ENCODE measurements around the gene SLC15A3. TPM values are rescaled to one million over a fixed set of nuclear protein-coding genes. Genes with fewer than 3 reads are reported as not detected.

Gene SLC15A3
- total and polyA plus RNA-seq, 2 donors (not counting 1 experiment from before 2014, with no cell fraction given): 10.5 to 29.9 TPM

GRCh38 chr11:60982184-60982583 lies 30.2 kb upstream of the SLC15A3 start:
- no peak for TF ChIP-seq EZH2 (IDR thresholded peaks at IDR 0.05; ENCODE audit: low read length, missing control alignments)
- TF ChIP-seq, protein P1, sequence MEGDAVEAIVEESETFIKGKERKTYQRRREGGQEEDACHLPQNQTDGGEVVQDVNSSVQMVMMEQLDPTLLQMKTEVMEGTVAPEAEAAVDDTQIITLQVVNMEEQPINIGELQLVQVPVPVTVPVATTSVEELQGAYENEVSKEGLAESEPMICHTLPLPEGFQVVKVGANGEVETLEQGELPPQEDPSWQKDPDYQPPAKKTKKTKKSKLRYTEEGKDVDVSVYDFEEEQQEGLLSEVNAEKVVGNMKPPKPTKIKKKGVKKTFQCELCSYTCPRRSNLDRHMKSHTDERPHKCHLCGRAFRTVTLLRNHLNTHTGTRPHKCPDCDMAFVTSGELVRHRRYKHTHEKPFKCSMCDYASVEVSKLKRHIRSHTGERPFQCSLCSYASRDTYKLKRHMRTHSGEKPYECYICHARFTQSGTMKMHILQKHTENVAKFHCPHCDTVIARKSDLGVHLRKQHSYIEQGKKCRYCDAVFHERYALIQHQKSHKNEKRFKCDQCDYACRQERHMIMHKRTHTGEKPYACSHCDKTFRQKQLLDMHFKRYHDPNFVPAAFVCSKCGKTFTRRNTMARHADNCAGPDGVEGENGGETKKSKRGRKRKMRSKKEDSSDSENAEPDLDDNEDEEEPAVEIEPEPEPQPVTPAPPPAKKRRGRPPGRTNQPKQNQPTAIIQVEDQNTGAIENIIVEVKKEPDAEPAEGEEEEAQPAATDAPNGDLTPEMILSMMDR (conservative IDR thresholded peaks at IDR 0.05 in 1 of 2, IDR thresholded peaks at IDR 0.05 in 1 of 2; ENCODE audit: low read depth in 1 of 2, low read length in 2 of 2): no peak
- Histone ChIP-seq H3K9me3 (ENCODE audit: control insufficient read depth, insufficient read depth, low read depth, low read length) (no peaks in the 10 kb centered on the region), H3K9ac (ENCODE audit: insufficient read depth, low read length) (no peak overlapping the region), H3K79me2 (ENCODE audit: control insufficient read depth, insufficient read depth, low read length) (no peaks in the 10 kb centered on the region), H3K27ac (ENCODE audit: insufficient read depth, low read length) (no peak overlapping the region), H3K4me1 (ENCODE audit: control insufficient read depth, extremely low read depth, insufficient read depth, low read length) (peaks cover 3% of the 10 kb centered on the region), H3K27me3 (ENCODE audit: control insufficient read depth, insufficient read depth, low read length) (no peaks in the 10 kb centered on the region), H3K4me3 (replicated peaks in 1 of 4; ENCODE audit: control extremely low read depth in 1 of 4, insufficient read depth in 1 of 4, low read depth in 3 of 4, low read length in 4 of 4) (no peak overlapping the region), H3K36me3 (ENCODE audit: control insufficient read depth, insufficient read depth, low read length) (no peaks in the 10 kb centered on the region), H3K4me2 (ENCODE audit: extremely low read depth, insufficient read depth, low read length) (no peak overlapping the region), H2AFZ (ENCODE audit: low read length) (no peak overlapping the region), H4K20me1 (ENCODE audit: control insufficient read depth, extremely low read depth, insufficient read depth, low read length) (no peaks in the 10 kb centered on the region)
- no peak for DNase-seq (ENCODE audit: low read depth in 2 of 2)

DNA sequence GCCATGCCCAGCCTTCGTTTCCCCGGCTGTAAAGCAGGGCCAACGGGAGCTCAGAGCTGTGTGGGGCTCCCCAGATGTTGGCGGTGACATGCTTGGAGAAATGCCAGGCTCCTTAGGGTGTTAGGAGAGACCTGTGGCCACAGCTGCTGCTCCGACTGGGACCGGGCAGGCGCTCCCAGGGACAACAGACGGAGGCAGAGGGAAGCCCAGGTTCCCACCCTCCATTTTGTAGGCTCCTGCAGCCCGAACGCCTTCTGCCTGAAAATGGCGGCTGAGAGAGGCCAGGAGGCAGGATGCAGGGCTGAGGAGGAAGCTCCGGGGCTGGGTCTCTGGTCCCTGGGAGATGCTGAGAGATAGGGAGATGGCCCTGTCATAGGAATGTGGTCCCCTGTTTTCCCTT lies 29.5 kb upstream of the SLC15A3 start:
- H3K4me2 ChIP-seq (ENCODE audit: extremely low read depth, insufficient read depth, low read length): no peak overlapping the region
- no peak for TF ChIP-seq EZH2 (IDR thresholded peaks at IDR 0.05; ENCODE audit: low read length, missing control alignments)
- TF ChIP-seq, protein P1 (conservative IDR thresholded peaks at IDR 0.05 in 1 of 2, IDR thresholded peaks at IDR 0.05 in 1 of 2; ENCODE audit: low read depth in 1 of 2, low read length in 2 of 2): no peak
- H3K27ac ChIP-seq (ENCODE audit: insufficient read depth, low read length): no peak overlapping the region
- H4K20me1 ChIP-seq (ENCODE audit: control insufficient read depth, extremely low read depth, insufficient read depth, low read length): no peaks in the 10 kb centered on the region
- no peaks in the 10 kb centered on the region for H3K36me3 ChIP-seq (ENCODE audit: control insufficient read depth, insufficient read depth, low read length)
- no peak overlapping the region for H3K4me3 ChIP-seq (replicated peaks in 1 of 4; ENCODE audit: control extremely low read depth in 1 of 4, insufficient read depth in 1 of 4, low read depth in 3 of 4, low read length in 4 of 4)
- no peak overlapping the region for H2AFZ ChIP-seq (ENCODE audit: low read length)
- peaks cover 3% of the 10 kb centered on the region for H3K4me1 ChIP-seq (ENCODE audit: control insufficient read depth, extremely low read depth, insufficient read depth, low read length)
- H3K9me3 ChIP-seq (ENCODE audit: control insufficient read depth, insufficient read depth, low read depth, low read length): no peaks in the 10 kb centered on the region
- no peak overlapping the region for H3K9ac ChIP-seq (ENCODE audit: insufficient read depth, low read length)
- H3K27me3 ChIP-seq (ENCODE audit: control insufficient read depth, insufficient read depth, low read length): no peaks in the 10 kb centered on the region
- no peak for DNase-seq (ENCODE audit: low read depth in 2 of 2)
- H3K79me2 ChIP-seq (ENCODE audit: control insufficient read depth, insufficient read depth, low read length): no peaks in the 10 kb centered on the region

GRCh38 chr11:60978546-60979380 lies 26.8 kb upstream of the SLC15A3 start:
- H3K27me3 ChIP-seq (ENCODE audit: control insufficient read depth, insufficient read depth, low read length): no peaks in the 10 kb centered on the region
- no peak overlapping the region for H3K4me2 ChIP-seq (ENCODE audit: extremely low read depth, insufficient read depth, low read length)
- H3K9ac ChIP-seq (ENCODE audit: insufficient read depth, low read length): no peak overlapping the region
- H3K9me3 ChIP-seq (ENCODE audit: control insufficient read depth, insufficient read depth, low read depth, low read length): no peaks in the 10 kb centered on the region
- no peaks in the 10 kb centered on the region for H4K20me1 ChIP-seq (ENCODE audit: control insufficient read depth, extremely low read depth, insufficient read depth, low read length)
- H3K4me1 ChIP-seq (ENCODE audit: control insufficient read depth, extremely low read depth, insufficient read depth, low read length): no peaks in the 10 kb centered on the region
- no peak overlapping the region for H2AFZ ChIP-seq (ENCODE audit: low read length)
- no peaks in the 10 kb centered on the region for H3K36me3 ChIP-seq (ENCODE audit: control insufficient read depth, insufficient read depth, low read length)
- H3K4me3 ChIP-seq (replicated peaks in 1 of 4; ENCODE audit: control extremely low read depth in 1 of 4, insufficient read depth in 1 of 4, low read depth in 3 of 4, low read length in 4 of 4): no peak overlapping the region
- TF ChIP-seq, protein P1 (conservative IDR thresholded peaks at IDR 0.05 in 1 of 2, IDR thresholded peaks at IDR 0.05 in 1 of 2; ENCODE audit: low read depth in 1 of 2, low read length in 2 of 2): no peak
- no peak overlapping the region for H3K27ac ChIP-seq (ENCODE audit: insufficient read depth, low read length)
- H3K79me2 ChIP-seq (ENCODE audit: control insufficient read depth, insufficient read depth, low read length): no peaks in the 10 kb centered on the region
- peak in 1 of 2 donors; percentile 9 for DNase-seq (ENCODE audit: low read depth in 2 of 2)
